ENCODE results near the gene MISP. TPM values are rescaled to one million over a fixed set of nuclear protein-coding genes. Genes with fewer than 3 reads are reported as not detected.

The MISP gene
- total RNA-seq, 2 experiments from 2014 or later, result not detected

- Histone ChIP-seq H3K4me1 (ENCODE audit: insufficient read depth, low read length) (peaks cover 21% of the 10 kb centered on the region), H3K4me3 (ENCODE audit: low read length) (no peak overlapping the region), H3K36me3 (ENCODE audit: insufficient read depth, low read length) (peaks cover 86% of the 10 kb centered on the region), H3K27me3 (ENCODE audit: control insufficient read depth in 1 of 2, insufficient read depth in 2 of 2, low read length in 2 of 2) (no peaks in the 10 kb centered on the region), H3K9me3 (ENCODE audit: control insufficient read depth in 1 of 2, insufficient read depth in 1 of 2, low read length in 2 of 2) (peaks cover 0 to 11% of the 10 kb centered on the region in 2 experiments), H3K27ac (ENCODE audit: low read depth in 1 of 2, low read length in 2 of 2) (no peak overlapping the region)
- intact Hi-C loops (cut with DNase I, micrococcal nuclease), result no loop called here
- no peaks in the 10 kb centered on the region for H3K27me3 Mint-ChIP-seq
- ChIA-PET POLR2A (no interaction called here), CTCF (no interaction called here)
- H3K27ac Mint-ChIP-seq, result peak overlapping the region; percentile 58
- ATAC-seq (ENCODE audit: poor library complexity) (no peak), DNase-seq (no peak)
- no peaks in the 10 kb centered on the region for H3K9me3 Mint-ChIP-seq
- H3K36me3 Mint-ChIP-seq (ENCODE audit: low read depth), result peaks cover 58% of the 10 kb centered on the region
- peak overlapping the region; percentile 52 for H3K4me3 Mint-ChIP-seq
- no peak for TF ChIP-seq CTCF (IDR thresholded peaks at IDR 0.05)
- H3K4me1 Mint-ChIP-seq (ENCODE audit: low read depth), result peaks cover 16% of the 10 kb centered on the region
Measured at GRCh38 chr19:807627-808422, 56.9 kb downstream of the MISP start.

GRCh38 chr19:808423-808775 lies 57.5 kb downstream of the MISP start:
- Mint-ChIP-seq H3K9me3 (no peaks in the 10 kb centered on the region), H3K27ac (no peak overlapping the region), H3K4me3 (no peak overlapping the region), H3K36me3 (ENCODE audit: low read depth) (peaks cover 52% of the 10 kb centered on the region), H3K27me3 (no peaks in the 10 kb centered on the region), H3K4me1 (ENCODE audit: low read depth) (peaks cover 11% of the 10 kb centered on the region)
- Histone ChIP-seq H3K27ac (ENCODE audit: low read depth in 1 of 2, low read length in 2 of 2) (no peak overlapping the region), H3K4me3 (ENCODE audit: low read length) (no peak overlapping the region), H3K36me3 (ENCODE audit: insufficient read depth, low read length) (peaks cover 81% of the 10 kb centered on the region), H3K9me3 (ENCODE audit: control insufficient read depth in 1 of 2, insufficient read depth in 1 of 2, low read length in 2 of 2) (peaks cover 0 to 11% of the 10 kb centered on the region in 2 experiments), H3K27me3 (ENCODE audit: control insufficient read depth in 1 of 2, insufficient read depth in 2 of 2, low read length in 2 of 2) (no peaks in the 10 kb centered on the region), H3K4me1 (ENCODE audit: insufficient read depth, low read length) (peaks cover 15% of the 10 kb centered on the region)
- no peak for TF ChIP-seq CTCF (IDR thresholded peaks at IDR 0.05)
- DNase-seq (no peak), ATAC-seq (ENCODE audit: poor library complexity) (no peak)
- CTCF ChIA-PET, result no interaction called here
- POLR2A ChIA-PET, result no interaction called here
- intact Hi-C loops (cut with DNase I, micrococcal nuclease), result no loop called here

GRCh38 chr19:810077-810855 lies 59.4 kb downstream of the MISP start:
- H3K27me3 Mint-ChIP-seq, result no peaks in the 10 kb centered on the region
- H3K9me3 ChIP-seq (ENCODE audit: control insufficient read depth in 1 of 2, insufficient read depth in 1 of 2, low read length in 2 of 2), result peaks cover 0 to 11% of the 10 kb centered on the region in 2 experiments
- no peak for TF ChIP-seq CTCF (IDR thresholded peaks at IDR 0.05)
- POLR2A ChIA-PET, result no interaction called here
- CTCF ChIA-PET, result no interaction called here
- DNase-seq (no peak), ATAC-seq (ENCODE audit: poor library complexity) (no peak)
- no peak overlapping the region for H3K27ac Mint-ChIP-seq
- H3K27ac ChIP-seq (ENCODE audit: low read depth in 1 of 2, low read length in 2 of 2), result peak overlapping the region in 1 of 2 donors; percentile 7
- peak overlapping the region; percentile 20 for H3K4me3 Mint-ChIP-seq
- H3K4me3 ChIP-seq (ENCODE audit: low read length), result no peak overlapping the region
- intact Hi-C loops (cut with DNase I, micrococcal nuclease), result no loop called here
- peaks cover 52% of the 10 kb centered on the region for H3K36me3 Mint-ChIP-seq (ENCODE audit: low read depth)
- no peaks in the 10 kb centered on the region for H3K27me3 ChIP-seq (ENCODE audit: control insufficient read depth in 1 of 2, insufficient read depth in 2 of 2, low read length in 2 of 2)
- H3K4me1 Mint-ChIP-seq (ENCODE audit: low read depth), result peaks cover 7% of the 10 kb centered on the region
- peaks cover 62% of the 10 kb centered on the region for H3K36me3 ChIP-seq (ENCODE audit: insufficient read depth, low read length)
- H3K9me3 Mint-ChIP-seq, result no peaks in the 10 kb centered on the region
- H3K4me1 ChIP-seq (ENCODE audit: insufficient read depth, low read length), result peaks cover 7% of the 10 kb centered on the region

Measured in CD4-positive, alpha-beta T cell (primary cell).